Activated B cell treated with CpG ODN at 0.5 μM for 24 hours (primary cell): Measurements from ENCODE around the gene MS4A8. TPM values are rescaled to one million over a fixed set of nuclear protein-coding genes. Genes with fewer than 3 reads are reported as not detected.

Experiments
- ATAC-seq: fragments of 200-7000 bp; cut with Tn5 transposase; one replicate; pipeline ENCODE4 v1.10.0; 2021; ENCODE audit warnings: low read depth, mild to moderate bottlenecking, moderate library complexity
- CTCF ChIA-PET: fragments of 350-600 bp; sonication (Branson Sonifier 250); formaldehyde crosslinking; loops from one replicate; lab custom pipeline; 2021; ENCODE audit warnings: antibody characterized with exemption; lab: Charles Lee
- POLR2A ChIA-PET: fragments of 350-600 bp; sonication (Branson Sonifier 250); formaldehyde crosslinking; loops from one replicate; lab custom pipeline; 2021; ENCODE audit warnings: antibody characterized with exemption; lab: Charles Lee
- DNase-seq: peaks from one replicate; pipeline ENCODE4 v3.0.0; 2022
- H3K27ac Mint-ChIP-seq: one replicate; pipeline ENCODE4 v1.8.0; 2020; ENCODE audit warnings: mixed read lengths
- H3K27me3 Mint-ChIP-seq: one replicate; pipeline ENCODE4 v1.8.0; 2021; ENCODE audit warnings: mixed read lengths
- H3K36me3 Mint-ChIP-seq: one replicate; pipeline ENCODE4 v1.8.0; 2021; ENCODE audit warnings: low read depth, mixed read lengths
- H3K4me1 Mint-ChIP-seq: one replicate; pipeline ENCODE4 v1.8.0; 2021; ENCODE audit warnings: mixed read lengths
- H3K4me3 Mint-ChIP-seq: one replicate; pipeline ENCODE4 v1.8.0; 2020; ENCODE audit warnings: mild to moderate bottlenecking, mixed read lengths
- H3K9me3 Mint-ChIP-seq: one replicate; pipeline ENCODE4 v1.8.0; 2020; ENCODE audit warnings: mixed read lengths
- CTCF ChIP-seq: fragments of 200-600 bp; IDR thresholded peaks from one replicate; pipeline ENCODE4 v1.8.0; 2022; ENCODE audit warnings: antibody characterized with exemption, mild to moderate bottlenecking
- intact Hi-C: fragments of 100-400 bp; cut with micrococcal nuclease; formaldehyde crosslinking; loops from one replicate; pipeline ENCODE4 v1.15.1; 2024
- total RNA-seq: library from RNA; stranded (reverse); gene quantifications from 2 replicates; pipeline ENCODE4 v1.2.3, GENCODE V29; 2022

Gene MS4A8
- total RNA-seq, 1 donor from 2014 or later: not detected

DNA sequence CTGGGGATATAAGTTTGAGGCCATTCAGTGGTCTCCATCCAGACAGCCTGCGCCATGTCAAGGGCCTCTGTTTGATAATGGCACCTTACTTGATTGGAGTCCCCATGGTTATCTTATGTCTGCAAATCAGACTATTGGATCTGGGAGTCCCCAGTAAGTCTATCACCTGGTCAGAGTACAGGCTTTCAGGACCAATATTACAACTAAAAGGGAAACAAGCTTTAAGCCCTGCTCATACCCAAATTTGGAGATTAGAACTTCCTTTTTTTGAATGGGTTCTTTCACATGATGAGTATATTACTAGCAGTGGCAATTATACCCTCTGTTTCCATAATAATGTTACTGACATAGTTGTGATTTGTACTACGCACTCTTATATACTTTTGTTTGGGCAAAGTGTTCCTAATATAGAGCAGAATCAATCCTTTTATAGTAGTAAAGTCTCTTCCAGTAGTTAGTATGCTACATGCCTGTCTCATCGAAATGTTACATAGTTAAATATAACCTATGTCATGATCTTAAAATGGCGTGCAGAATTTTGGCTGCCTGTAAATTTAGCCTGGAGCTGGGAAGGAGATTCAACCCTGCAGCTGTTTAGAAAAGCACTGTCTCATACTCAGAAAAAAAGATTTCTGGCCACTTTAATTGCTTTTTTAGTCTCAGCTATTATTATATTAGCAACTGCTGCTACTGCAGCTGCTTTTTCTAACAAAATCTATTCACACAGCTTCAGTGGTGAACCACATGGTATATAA is 62.2 kb downstream of the MS4A8 start:
- peak; percentile 22 for ATAC-seq
- ChIA-PET CTCF (interaction anchor here (0.8 to 7.3 kb wide), 5 partner anchors 8 to 497 kb away, joined by 3 to 86 read pairs (median 5); no protein-coding TSS in a partner anchor), POLR2A (interaction anchor here (0.6 to 1.6 kb wide), 3 partner anchors 14 to 306 kb away, joined by 3 to 7 read pairs (median 3); partner anchors contain the start of gene MS4A1)
- no peak overlapping the region for H3K4me3 Mint-ChIP-seq
- H3K4me1 Mint-ChIP-seq: peaks cover 55% of the 10 kb centered on the region
- H3K36me3 Mint-ChIP-seq: no peaks in the 10 kb centered on the region
- intact Hi-C loops: loop anchor here (2.0 to 10.0 kb wide), 5 partner anchors 129 to 1144 kb away; partner anchors contain the start of genes OSBP and SLC15A3
- TF ChIP-seq CTCF: no peak
- H3K27me3 Mint-ChIP-seq: peaks cover 19% of the 10 kb centered on the region
- no peak for DNase-seq
- H3K27ac Mint-ChIP-seq: no peak overlapping the region
- H3K9me3 Mint-ChIP-seq: no peaks in the 10 kb centered on the region

GRCh38 chr11:60762851-60763691 is 63.7 kb downstream of the MS4A8 start:
- TF ChIP-seq CTCF: no peak
- Mint-ChIP-seq H3K4me3 (peak overlapping the region; percentile 44), H3K4me1 (peaks cover 55% of the 10 kb centered on the region), H3K36me3 (no peaks in the 10 kb centered on the region), H3K27ac (peak overlapping the region; percentile 56), H3K9me3 (no peaks in the 10 kb centered on the region), H3K27me3 (peaks cover 18% of the 10 kb centered on the region)
- intact Hi-C loops: loop anchor here (1.0 to 10.0 kb wide), 7 partner anchors 12 to 1146 kb away; partner anchors contain the start of genes CCDC86, OSBP and SLC15A3
- ATAC-seq (peak; percentile 90), DNase-seq (no peak)
- ChIA-PET POLR2A (interaction anchor here (0.5 to 1.6 kb wide), 5 partner anchors 12 to 399 kb away, joined by 3 to 7 read pairs (median 3); partner anchors contain the start of gene VPS37C), CTCF (interaction anchor here (0.7 to 7.3 kb wide), 18 partner anchors 9 to 498 kb away, joined by 3 to 86 read pairs (median 4); no protein-coding TSS in a partner anchor)

DNA sequence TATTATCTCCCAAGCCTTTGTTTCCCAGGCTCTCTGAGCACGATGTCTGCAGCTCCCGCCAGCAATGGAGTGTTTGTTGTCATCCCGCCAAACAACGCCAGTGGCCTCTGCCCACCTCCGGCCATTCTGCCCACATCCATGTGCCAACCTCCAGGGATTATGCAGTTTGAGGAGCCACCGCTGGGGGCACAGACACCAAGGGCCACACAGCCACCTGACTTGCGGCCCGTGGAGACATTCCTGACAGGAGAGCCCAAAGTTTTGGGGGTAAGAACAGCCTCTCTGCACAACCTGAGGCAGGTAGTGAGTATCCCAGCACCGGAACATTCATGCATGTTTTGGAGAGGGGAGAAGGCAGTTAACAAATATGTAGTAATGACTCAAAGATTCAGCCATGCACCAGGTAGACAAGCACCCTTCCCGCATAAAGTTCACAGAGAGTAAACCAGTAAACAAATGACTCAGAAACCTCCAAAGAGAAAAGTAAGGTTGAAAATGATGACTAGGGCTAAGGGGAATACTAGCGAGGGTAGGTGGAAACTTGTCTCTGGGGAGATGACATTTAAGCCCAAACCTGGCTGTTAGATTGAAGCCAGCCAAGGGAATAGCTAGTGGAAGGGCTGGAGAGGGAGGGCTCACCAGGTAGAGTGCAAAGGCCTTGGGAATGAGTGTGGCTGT is 64.4 kb downstream of the MS4A8 start:
- no peaks in the 10 kb centered on the region for H3K36me3 Mint-ChIP-seq
- ChIA-PET CTCF (interaction anchor here (0.7 to 7.3 kb wide), 15 partner anchors 10 to 499 kb away, joined by 3 to 86 read pairs (median 4); no protein-coding TSS in a partner anchor), POLR2A (interaction anchor here (0.6 to 1.6 kb wide), 7 partner anchors 11 to 398 kb away, joined by 3 to 7 read pairs (median 5); partner anchors contain the start of gene VPS37C)
- peaks cover 54% of the 10 kb centered on the region for H3K4me1 Mint-ChIP-seq
- peak overlapping the region; percentile 4 for H3K4me3 Mint-ChIP-seq
- no peak overlapping the region for H3K27ac Mint-ChIP-seq
- DNase-seq (no peak), ATAC-seq (no peak)
- H3K27me3 Mint-ChIP-seq: peaks cover 19% of the 10 kb centered on the region
- no peaks in the 10 kb centered on the region for H3K9me3 Mint-ChIP-seq
- TF ChIP-seq CTCF: no peak
- intact Hi-C loops: loop anchor here (1.0 to 10.0 kb wide), 7 partner anchors 11 to 1147 kb away; partner anchors contain the start of genes CCDC86, OSBP and SLC15A3

DNA sequence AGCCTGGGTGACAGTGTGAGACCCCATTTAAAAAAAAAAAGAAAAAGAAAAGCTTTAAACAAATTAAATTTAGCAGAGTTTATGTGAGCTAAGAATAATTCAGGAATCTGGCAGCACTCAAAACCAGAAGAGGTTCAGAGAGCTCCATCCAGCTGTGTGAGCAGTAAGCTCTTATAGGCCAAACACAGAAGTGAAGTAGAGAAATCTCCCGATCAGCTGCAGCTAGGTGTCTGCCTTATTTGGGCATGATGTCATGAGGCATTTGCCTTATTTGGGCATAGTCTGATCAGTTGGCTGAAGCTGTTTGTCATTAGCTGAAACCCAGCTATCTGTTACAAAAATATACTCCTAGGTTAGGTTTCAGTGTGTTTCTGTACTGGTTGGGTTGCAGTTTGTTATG is 65.5 kb downstream of the MS4A8 start:
- CTCF ChIA-PET: interaction anchor here (1.1 to 7.3 kb wide), 3 partner anchors 11 to 500 kb away, joined by 3 to 86 read pairs (median 3); no protein-coding TSS in a partner anchor
- intact Hi-C loops: loop anchor here (5.0 to 10.0 kb wide), 4 partner anchors 187 to 1148 kb away; partner anchors contain the start of genes OSBP and SLC15A3
- Mint-ChIP-seq H3K27me3 (peaks cover 24% of the 10 kb centered on the region), H3K36me3 (no peaks in the 10 kb centered on the region), H3K4me1 (peaks cover 44% of the 10 kb centered on the region), H3K27ac (no peak overlapping the region), H3K4me3 (no peak overlapping the region), H3K9me3 (no peaks in the 10 kb centered on the region)
- no peak for TF ChIP-seq CTCF
- ATAC-seq (no peak), DNase-seq (no peak)
- POLR2A ChIA-PET: interaction anchor here (0.6 to 1.5 kb wide), 3 partner anchors 10 to 131 kb away, joined by 3 to 5 read pairs (median 5); no protein-coding TSS in a partner anchor
